ENCODE measurements around the gene SHF. TPM values are rescaled to one million over a fixed set of nuclear protein-coding genes. Genes with fewer than 3 reads are reported as not detected.
"Not testable (repeated sequence)": the region's sequence is repeated elsewhere in the genome, so short reads cannot be mapped to it uniquely, and the experiment has no call there.

The SHF gene
- polyA plus RNA-seq, 1 donor (not counting 4 experiments of a cell fraction or from before 2014, with no cell fraction given) = 0.24 TPM

GRCh38 chr15:45136378-45136764, 51.4 kb downstream of the SHF start:
- H2AFZ ChIP-seq (ENCODE audit: control insufficient read depth, low read length) = no peak overlapping the region
- no peaks in the 10 kb centered on the region for H3K27me3 ChIP-seq (ENCODE audit: control insufficient read depth, extremely low read depth, insufficient read depth, low read length)
- H3K27ac ChIP-seq (ENCODE audit: control insufficient read depth, insufficient read depth, low read length) = no peak overlapping the region
- no peak overlapping the region for H3K4me3 ChIP-seq (ENCODE audit: control insufficient read depth in 2 of 3, extremely low read depth in 1 of 3, insufficient read depth in 2 of 3, low read depth in 1 of 3, low read length in 3 of 3)
- peaks cover 7 to 28% of the 10 kb centered on the region in 2 experiments for H3K36me3 ChIP-seq (ENCODE audit: control insufficient read depth in 2 of 2, extremely low read depth in 1 of 2, insufficient read depth in 2 of 2, low read length in 2 of 2)
- no peaks in the 10 kb centered on the region for H3K79me2 ChIP-seq (ENCODE audit: control insufficient read depth, insufficient read depth, low read length)
- no peak overlapping the region for H3K9ac ChIP-seq (ENCODE audit: control insufficient read depth, extremely low read depth, insufficient read depth, low read length)
- TF ChIP-seq EZH2 (IDR thresholded peaks at IDR 0.05; ENCODE audit: low read length) (no peak), CTCF (optimal IDR thresholded peaks at IDR 0.05 in 1 of 3, IDR thresholded peaks at IDR 0.05 in 1 of 3, conservative IDR thresholded peaks at IDR 0.05 in 1 of 3; ENCODE audit: extremely low read depth in 1 of 3, insufficient read depth in 2 of 3, low read length in 3 of 3) (no peak)
- H4K20me1 ChIP-seq (ENCODE audit: control insufficient read depth, extremely low read depth, insufficient read depth, low read length) = no peaks in the 10 kb centered on the region
- H3K9me3 ChIP-seq (ENCODE audit: control insufficient read depth, low read depth, low read length) = no peaks in the 10 kb centered on the region
- H3K4me1 ChIP-seq (ENCODE audit: control insufficient read depth, extremely low read depth, insufficient read depth, low read length) = peaks cover 19% of the 10 kb centered on the region
- FAIRE-seq = no peak
- dilution Hi-C loops (cut with MboI; ENCODE audit: extremely low pct_ligation_motif_present, low sequenced_read_pairs) = no loop called here
- no peaks in the 10 kb centered on the region for H3K9me1 ChIP-seq (ENCODE audit: control insufficient read depth, extremely low read depth, insufficient read depth, low read length)
- DNase-seq (ENCODE audit: low read depth, low spot score) = no peak
- H3K4me2 ChIP-seq (ENCODE audit: control insufficient read depth, extremely low read depth, insufficient read depth, low read depth, low read length) = no peak overlapping the region

- H3K4me1 ChIP-seq (ENCODE audit: control insufficient read depth, extremely low read depth, insufficient read depth, low read length) = peaks cover 22% of the 10 kb centered on the region
- DNase-seq (ENCODE audit: low read depth, low spot score); H3K27me3 ChIP-seq (ENCODE audit: control insufficient read depth, extremely low read depth, insufficient read depth, low read length); H3K9me3 ChIP-seq (ENCODE audit: control insufficient read depth, low read depth, low read length); H3K4me3 ChIP-seq (ENCODE audit: control insufficient read depth in 2 of 3, extremely low read depth in 1 of 3, insufficient read depth in 2 of 3, low read depth in 1 of 3, low read length in 3 of 3); H4K20me1 ChIP-seq (ENCODE audit: control insufficient read depth, extremely low read depth, insufficient read depth, low read length); H3K9ac ChIP-seq (ENCODE audit: control insufficient read depth, extremely low read depth, insufficient read depth, low read length); H3K4me2 ChIP-seq (ENCODE audit: control insufficient read depth, extremely low read depth, insufficient read depth, low read depth, low read length); H3K79me2 ChIP-seq (ENCODE audit: control insufficient read depth, insufficient read depth, low read length); H3K27ac ChIP-seq (ENCODE audit: control insufficient read depth, insufficient read depth, low read length); dilution Hi-C loops (cut with MboI; ENCODE audit: extremely low pct_ligation_motif_present, low sequenced_read_pairs); H3K9me1 ChIP-seq (ENCODE audit: control insufficient read depth, extremely low read depth, insufficient read depth, low read length); H2AFZ ChIP-seq (ENCODE audit: control insufficient read depth, low read length); FAIRE-seq: not testable (repeated sequence)
- H3K36me3 ChIP-seq (ENCODE audit: control insufficient read depth in 2 of 2, extremely low read depth in 1 of 2, insufficient read depth in 2 of 2, low read length in 2 of 2) = peaks cover 7 to 22% of the 10 kb centered on the region in 2 experiments
These were observed 51.9 kb downstream of the SHF start for GRCh38 chr15:45135705-45136377.

All from keratinocyte (primary cell).